GM18511 (cell line): ENCODE data around the gene BMPR1A.
"Not testable (repeated sequence)": the region's sequence is repeated elsewhere in the genome, so short reads cannot be mapped to it uniquely, and the experiment has no call there.

Experiments
- ATAC-seq: cut with Tn5 transposase; IDR thresholded peaks from one replicate; pipeline ENCODE4 v1.9.1; 2021; ENCODE audit warnings: mild to moderate bottlenecking, moderate library complexity; ENCODE audit not compliant: unreplicated experiment

BMPR1A gene

GRCh38 chr10:86963341-86963919 lies 207.0 kb downstream of the BMPR1A start:
- ATAC-seq = no peak

DNA sequence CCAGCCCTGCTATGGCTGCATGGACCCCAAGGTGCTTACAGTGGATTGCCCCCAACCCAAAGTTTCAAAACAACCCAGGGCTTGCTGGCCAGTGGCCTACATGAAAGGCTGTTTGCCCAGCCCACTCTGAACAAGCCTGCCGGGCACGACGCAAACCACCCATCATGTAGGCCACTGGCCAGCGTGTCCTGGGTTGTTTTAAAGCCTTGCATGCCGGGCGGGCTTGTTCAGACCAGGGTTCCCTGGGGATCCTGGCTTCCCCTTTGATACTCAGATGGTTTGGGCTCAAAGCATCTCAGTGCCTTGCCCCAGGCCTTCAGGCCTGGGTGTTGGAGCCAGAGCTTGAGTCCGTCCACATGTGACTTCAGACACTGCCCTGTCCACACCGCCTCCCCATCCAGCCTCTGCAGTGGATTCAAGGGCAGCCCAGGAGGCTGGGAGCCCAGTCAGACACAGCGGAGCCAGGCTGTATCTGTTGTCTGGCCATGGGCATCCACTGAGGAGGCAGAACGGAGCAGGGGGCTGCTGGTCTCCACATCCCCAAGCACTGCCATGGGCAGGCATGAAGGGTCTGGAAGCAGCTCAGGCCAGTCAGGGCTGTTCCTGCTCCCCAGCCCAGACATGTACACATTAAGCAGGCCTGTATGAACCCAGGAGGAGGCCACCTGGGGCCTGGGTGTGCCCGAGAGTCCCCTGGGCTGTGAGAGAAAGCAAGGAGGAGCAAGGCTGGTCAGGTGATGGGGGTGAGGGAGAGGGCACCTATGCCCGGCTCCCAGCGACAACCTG lies 207.8 kb downstream of the BMPR1A start:
- ATAC-seq = no peak

GRCh38 chr10:86964847-86965190 lies 208.4 kb downstream of the BMPR1A start:
- ATAC-seq = no peak

GRCh38 chr10:86965986-86966654 lies 209.7 kb downstream of the BMPR1A start:
- peak; percentile 47 for ATAC-seq

DNA sequence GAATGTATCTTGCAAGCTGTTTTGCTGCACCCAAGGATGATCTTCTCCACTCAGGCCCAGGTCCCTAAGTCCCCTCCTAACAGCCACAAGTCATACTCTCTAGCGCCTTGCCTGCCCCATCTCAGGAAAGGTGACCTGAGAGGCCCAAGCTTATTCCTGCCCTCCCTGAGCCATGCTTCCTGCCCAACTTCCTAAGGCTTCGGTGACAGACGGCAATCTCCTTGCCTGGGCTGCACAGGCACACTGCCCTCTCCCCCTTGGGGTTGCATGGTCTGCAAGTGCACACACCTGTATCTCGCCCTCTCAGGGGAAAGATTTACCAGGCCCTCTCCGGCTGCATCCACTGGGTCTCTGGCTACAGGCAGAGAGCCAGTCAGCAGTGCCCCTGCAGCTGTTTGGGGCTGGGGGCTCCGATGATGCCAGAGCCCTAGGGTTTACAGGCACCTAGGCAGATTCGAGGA lies 211.1 kb downstream of the BMPR1A start:
- no peak for ATAC-seq

GRCh38 chr10:86968271-86968993 lies 212.0 kb downstream of the BMPR1A start, which contains the start of gene ADIRF:
TSS of gene ADIRF (plus strand) at chr10:86968482. CDS start at chr10:86968545, 63 bp downstream.
- no peak for ATAC-seq

DNA sequence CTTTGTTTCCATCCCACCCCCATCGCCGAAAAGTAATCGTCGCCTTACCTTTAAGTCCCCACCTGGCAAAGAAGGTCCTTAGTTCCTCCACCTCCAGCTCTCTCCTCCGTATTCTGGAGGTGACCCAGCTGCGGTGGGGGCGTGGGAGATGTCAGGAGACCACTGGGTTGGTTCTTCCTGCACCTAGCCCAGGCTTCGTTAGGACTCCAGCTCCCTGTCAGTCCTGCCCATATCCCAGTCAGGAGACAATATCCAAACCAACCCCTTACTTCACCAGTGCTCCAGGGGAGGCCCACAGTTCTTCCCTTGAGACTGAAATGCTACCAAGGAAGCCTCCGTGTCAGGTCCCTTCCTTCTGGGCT lies 212.6 kb downstream of the BMPR1A start:
- no peak for ATAC-seq

- no peak for ATAC-seq
Observed at GRCh38 chr10:86969421-86970041, 213.1 kb downstream of the BMPR1A start.

DNA sequence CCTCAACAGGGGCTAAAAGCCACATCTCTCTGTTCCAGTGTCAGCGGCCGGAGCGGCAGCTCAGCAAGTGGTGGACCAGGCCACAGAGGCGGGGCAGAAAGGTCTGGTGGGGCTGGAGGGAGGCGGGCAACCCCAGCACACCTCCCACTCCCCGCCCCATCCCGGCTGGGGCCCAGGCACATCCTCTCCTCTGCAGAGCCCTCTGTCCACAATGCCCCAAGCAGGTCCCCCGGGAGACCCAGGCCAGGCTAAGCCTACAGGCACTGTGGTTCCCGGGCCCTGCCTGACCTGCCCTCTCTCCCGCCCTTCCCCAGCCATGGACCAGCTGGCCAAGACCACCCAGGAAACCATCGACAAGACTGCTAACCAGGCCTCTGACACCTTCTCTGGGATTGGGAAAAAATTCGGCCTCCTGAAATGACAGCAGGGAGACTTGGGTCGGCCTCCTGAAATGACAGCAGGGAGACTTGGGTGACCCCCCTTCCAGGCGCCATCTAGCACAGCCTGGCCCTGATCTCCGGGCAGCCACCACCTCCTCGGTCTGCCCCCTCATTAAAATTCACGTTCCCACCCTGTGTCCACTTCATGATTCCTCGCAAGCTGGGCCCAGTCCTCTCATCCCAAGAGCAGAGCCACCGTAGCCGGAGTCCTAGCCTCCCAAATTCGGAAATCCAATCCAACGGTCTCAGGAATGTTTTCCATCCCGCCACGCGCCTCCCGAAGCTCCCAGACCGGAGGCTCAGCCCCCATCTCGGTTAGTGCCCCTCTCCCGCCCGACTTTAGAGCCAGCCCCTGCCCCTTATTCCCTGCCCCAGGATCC lies 214.0 kb downstream of the BMPR1A start:
- no peak for ATAC-seq

DNA sequence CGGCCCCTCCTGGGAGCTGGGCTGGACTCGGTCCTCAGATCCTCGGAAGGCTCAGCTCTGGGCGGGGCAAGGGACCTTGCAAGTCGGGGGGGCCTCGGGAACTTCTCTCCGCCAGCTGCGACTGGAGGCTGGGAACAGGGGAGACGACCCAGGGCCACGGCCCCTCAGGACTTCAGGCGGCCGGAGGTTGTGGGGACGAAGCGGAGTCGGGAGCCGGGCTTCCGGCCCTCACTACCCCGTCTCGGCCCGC lies 214.5 kb downstream of the BMPR1A start:
- peak; percentile 12 for ATAC-seq

DNA sequence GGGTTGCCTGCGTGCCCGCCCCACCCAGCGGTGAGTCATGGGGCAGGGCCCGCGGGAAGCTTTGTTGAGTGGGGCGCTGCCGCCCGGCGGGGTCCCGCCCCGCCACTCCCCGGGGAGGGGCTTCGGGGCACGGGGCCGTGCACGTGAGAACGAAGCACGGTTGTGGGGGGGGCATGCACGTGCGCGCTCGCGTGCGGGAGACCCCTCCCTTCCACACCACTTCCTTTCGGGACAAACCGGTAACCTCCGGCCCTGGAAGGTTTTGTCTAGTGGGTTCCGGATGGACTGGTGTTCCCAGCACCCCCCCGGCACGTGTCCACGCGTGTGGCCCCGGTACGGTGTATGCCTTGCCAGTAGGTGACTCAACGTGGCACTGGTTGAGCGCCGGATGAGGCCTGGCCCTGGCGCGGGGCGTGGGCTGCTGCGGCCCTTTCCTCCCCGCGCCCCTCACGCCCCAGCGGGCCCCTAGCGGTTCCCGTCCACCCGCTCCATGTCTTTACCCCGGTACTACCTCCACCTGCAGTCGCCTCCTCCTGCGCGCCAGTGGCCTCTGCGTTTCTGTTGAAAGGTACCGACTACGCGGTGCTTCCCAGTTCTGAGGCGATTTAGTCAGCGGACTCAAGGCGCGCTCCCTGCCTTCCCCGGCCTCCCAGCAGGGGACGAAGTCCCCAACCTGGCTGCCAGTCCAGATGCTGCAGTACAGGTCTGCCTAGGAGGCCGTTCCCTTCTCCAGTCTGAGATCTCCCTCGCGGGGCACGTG lies 215.0 kb downstream of the BMPR1A start:
- peak; percentile 75 for ATAC-seq

- no peak for ATAC-seq
Observed at GRCh38 chr10:86972613-86973380, 216.4 kb downstream of the BMPR1A start.

GRCh38 chr10:86974484-86974883 lies 218.1 kb downstream of the BMPR1A start:
- ATAC-seq = no peak

DNA sequence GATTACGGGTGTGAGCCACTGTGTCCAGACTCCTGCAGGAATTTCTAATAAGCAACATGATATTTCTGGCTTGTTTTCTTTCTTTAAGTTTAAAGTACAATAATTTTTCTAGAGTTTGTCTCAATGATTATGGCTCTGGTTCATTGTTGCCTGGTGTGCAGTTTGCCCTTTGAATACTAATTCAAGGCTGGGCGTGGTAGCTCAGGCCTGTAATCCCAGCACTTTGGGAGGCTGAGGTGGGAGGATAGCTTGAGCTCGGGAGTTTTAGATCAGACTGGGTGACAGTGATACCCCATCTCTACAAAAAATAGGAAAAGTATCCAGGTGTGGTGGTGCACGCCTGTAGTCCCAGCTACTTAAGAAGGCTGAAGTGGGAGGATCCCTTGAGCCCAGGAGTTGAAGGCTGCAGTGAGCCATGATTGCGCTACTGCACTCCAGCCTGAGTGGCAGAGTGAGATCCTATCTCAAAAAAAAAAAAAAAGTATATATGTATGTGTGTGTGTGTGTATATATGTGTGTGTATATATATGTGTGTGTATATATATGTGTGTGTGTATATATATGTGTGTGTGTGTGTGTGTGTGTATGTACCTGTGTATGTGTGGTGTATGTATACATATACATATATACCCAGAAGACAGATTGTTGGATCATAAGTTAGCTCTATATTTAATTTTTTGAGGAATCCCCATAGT lies 220.1 kb downstream of the BMPR1A start:
- ATAC-seq = no peak

GRCh38 chr10:86978457-86978856 lies 222.0 kb downstream of the BMPR1A start:
- not testable (repeated sequence) for ATAC-seq

DNA sequence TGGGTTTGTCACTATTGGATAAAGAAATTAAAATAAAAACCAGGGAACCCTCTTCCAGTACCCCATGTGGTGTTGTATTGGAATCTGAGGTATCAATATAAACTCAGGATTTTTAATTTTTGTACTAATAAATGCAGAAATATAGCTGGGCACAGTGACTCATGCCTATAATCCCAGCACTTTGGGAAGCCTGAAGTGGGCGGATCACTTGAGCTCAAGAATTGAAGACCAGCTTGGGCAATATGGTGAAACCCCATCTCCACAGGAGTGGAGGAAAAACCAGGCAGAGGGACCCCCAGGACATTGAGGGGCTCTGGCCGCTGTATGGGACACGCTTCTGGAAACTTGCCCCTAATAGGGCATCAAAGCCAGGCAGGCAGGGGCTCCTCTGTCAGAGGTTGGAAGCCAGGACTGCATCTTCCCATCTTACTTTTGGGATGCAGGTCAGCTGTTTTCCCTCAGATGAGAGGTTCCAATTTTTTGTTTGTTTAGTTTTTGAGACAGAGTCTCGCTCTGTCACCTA lies 222.9 kb downstream of the BMPR1A start:
- ATAC-seq = no peak

- ATAC-seq = no peak
Observed at GRCh38 chr10:86979977-86980448, 223.6 kb downstream of the BMPR1A start.

- not testable (repeated sequence) for ATAC-seq
Observed at GRCh38 chr10:86981020-86981419, 224.6 kb downstream of the BMPR1A start.
